GM21447 (cell line): Measurements from ENCODE around the gene HK1.

ENCODE experiments used
- ATAC-seq: cut with Tn5 transposase; IDR thresholded peaks from one replicate; pipeline ENCODE4 v1.9.1; 2021; ENCODE audit not compliant: unreplicated experiment

HK1 gene

GRCh38 chr10:69416695-69417094 is 138.4 kb downstream of the HK1 start, which contains the start of gene TACR2:
TSS of gene TACR2 (minus strand) at chr10:69416918. CDS start at chr10:69416323, 595 bp downstream.
- no peak for ATAC-seq

DNA sequence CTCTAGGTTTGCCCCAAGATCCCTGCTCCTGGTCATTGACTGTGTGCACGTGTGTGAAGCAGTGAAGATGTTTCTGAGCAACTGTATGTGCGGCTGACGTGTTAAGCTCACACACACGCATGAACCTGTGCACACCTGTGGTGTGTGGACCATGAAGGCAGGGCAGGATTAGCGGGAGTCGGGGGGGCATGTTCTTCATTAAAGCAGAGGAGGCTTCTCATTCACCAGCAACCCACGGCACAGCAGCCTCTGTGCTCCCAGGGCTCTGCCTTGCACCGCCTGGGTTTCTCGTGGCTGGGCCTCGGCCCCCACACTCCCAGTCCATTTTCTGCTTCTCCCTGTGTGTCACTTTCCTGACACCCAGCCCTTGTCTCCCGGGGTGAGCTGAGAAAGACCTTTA is 139.2 kb downstream of the HK1 start:
- no peak for ATAC-seq

GRCh38 chr10:69418052-69418752 is 139.9 kb downstream of the HK1 start:
- ATAC-seq, result no peak

GRCh38 chr10:69419096-69419743 is 140.9 kb downstream of the HK1 start:
- ATAC-seq, result no peak

DNA sequence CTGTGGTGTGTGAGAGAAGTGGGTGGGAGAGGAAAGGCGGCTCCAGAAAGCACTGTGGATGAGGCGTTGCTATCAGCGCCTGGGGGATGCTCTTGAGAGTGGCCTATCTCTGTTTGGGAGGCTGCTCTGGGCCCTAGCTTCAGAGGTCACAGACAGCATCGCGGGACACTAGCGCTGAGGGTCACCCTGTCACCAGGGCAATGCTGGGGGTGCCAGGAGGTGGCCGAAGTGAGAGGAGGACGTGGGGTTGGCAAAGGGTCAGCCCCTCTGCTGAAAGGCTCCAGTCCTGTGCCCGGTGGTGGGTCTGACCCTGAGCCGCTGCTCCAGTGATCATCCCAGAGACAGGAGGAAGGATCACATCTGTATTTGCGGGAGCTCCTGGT is 141.4 kb downstream of the HK1 start:
- ATAC-seq, result no peak

GRCh38 chr10:69421611-69422308 is 143.5 kb downstream of the HK1 start:
- no peak for ATAC-seq

- no peak for ATAC-seq
Measured at GRCh38 chr10:69422676-69423075, 144.4 kb downstream of the HK1 start.

- no peak for ATAC-seq
Measured at GRCh38 chr10:69425041-69425440, 146.7 kb downstream of the HK1 start.

- no peak for ATAC-seq
Measured at GRCh38 chr10:69425511-69426298, 147.4 kb downstream of the HK1 start.

GRCh38 chr10:69426376-69426727 is 148.1 kb downstream of the HK1 start:
- no peak for ATAC-seq

- ATAC-seq, result no peak
Measured at GRCh38 chr10:69428165-69428564, 149.9 kb downstream of the HK1 start.

- ATAC-seq, result no peak
Measured at GRCh38 chr10:69434169-69434568, 155.9 kb downstream of the HK1 start.

GRCh38 chr10:69434926-69435325 is 156.6 kb downstream of the HK1 start:
- ATAC-seq, result no peak

- no peak for ATAC-seq
Measured at GRCh38 chr10:69435966-69436520, 157.7 kb downstream of the HK1 start.

DNA sequence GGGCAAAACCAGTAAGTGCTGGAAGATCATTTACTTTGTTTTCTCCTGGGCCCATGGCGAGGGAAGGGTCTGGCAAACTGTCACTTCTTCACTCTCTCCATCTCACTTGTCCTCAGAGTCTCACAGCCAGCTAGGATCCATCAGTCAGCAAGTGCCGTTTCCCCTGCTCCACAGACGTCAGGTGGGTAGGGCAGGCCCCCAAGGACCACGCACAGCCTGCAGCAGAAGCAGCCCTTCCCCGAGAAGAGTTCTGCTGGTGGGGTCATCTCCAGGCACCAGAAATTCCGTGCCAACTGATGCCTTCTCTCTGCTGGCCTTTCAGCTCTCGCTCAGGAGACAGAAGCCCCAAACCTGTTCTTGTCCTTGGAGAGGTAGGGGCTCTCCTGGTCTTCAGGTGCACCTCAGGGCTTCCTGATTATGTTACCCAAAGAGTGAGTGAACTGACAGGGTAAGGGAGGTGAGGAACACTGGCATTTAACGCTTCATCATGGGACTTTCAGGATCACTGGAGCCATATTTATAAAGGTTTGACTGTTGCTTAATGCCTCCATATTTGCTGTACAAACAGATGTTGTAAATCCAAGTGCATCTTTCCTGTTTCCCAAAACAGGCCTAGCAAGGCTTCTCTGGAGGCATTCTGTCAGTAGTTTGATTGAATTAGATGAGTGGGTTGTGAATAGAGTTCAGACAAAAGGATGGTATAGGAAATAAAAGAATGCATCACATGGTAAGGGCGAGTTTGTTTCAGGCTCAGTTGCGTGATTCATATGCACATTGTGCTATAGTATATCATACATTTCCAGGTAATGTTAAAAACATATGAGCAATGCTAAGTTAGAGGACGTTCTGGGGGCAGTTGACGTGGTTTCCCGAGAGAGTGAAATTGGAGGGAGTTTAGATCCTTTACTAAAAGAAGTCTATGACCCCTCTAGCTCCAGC is 159.3 kb downstream of the HK1 start:
- ATAC-seq, result no peak

DNA sequence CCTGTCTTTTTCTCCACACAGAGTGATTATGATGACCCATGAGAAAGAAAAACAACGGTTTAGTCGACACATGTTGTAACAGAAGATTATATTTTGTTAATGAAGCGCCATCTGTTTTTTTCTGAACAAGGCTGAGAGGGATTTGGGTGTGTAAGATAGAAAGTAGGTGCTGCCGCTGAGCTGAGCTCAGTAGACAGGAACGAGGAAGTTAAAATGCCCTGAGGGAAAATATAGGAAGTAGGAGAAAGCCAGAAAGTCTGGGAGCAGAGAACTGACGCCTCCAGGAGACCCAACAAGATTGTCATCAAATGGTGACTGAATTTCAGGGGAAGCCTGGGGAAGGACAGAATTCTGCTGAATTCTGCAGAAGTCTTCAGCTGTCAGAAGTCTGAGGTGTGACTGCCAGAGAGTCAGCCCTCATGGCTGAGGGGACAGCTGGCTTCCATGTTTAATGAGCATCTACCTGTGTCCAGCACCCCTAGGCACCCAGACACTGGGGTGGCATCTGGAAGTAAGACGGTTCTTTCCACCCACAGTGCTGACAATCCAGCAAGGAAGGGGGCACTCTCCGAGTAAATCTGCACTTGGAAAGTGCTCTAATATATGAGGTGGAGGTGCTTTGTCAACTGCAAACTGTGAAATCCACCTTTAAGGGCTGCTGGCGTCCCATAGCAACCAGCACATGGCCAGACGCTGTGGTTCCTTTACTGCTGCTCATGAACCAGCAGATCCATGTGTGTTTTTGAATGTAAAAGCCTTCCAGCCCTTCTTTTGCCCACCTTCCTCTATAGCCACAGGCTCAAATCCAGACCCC is 160.4 kb downstream of the HK1 start:
- no peak for ATAC-seq

DNA sequence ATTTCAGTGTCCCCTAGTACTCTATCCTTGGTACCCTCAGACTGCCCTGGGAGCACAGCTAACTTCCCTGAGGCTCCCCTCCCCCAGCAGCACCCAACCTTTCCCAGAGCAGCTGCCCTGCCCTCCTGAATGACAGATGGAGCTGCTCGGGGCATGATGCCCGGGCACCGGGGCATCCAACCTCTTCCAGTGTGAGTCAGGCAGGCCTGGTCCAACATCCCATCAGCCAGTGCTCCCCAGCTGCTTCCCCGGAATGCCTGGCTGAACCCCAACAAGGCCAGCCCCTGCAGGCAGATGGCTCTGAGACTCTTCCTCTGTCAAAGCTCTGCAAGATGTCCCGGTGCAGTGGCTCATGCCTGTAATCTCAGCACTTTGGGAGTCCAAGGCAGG is 161.0 kb downstream of the HK1 start:
- no peak for ATAC-seq

GRCh38 chr10:69439813-69440506 is 161.7 kb downstream of the HK1 start:
- no peak for ATAC-seq

DNA sequence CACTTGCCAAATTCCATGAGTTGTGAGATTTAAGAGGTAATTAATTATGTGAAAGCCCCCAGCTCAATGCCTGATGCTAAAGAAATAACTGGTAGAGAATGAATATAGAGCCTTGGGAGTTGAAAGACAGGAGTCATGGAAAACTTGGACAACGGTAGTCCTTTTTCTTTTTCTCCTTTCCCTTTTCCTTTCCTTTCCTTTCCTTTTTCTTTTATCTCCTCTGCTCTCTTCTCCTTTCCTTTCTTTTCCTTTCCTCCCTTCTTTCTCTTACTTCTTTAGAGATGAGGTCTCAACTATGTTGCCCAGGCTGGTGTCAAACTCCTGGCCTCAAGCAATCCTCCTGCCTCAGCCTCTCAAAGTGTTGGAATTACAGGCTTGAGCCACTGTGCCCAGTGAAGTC is 165.1 kb downstream of the HK1 start:
- ATAC-seq, result no peak
